GM21367 (cell line): ENCODE results near the gene DNTT.
A peak's percentile ranks its signal among the peaks of the same experiment; 100 is the strongest.

Experiments
- ATAC-seq: cut with Tn5 transposase; IDR thresholded peaks from one replicate; pipeline ENCODE4 v1.9.1; 2021; ENCODE audit not compliant: unreplicated experiment

Gene DNTT

GRCh38 chr10:96275685-96276418 is 28.4 kb upstream of the DNTT start:
- no peak for ATAC-seq

- ATAC-seq = no peak
Measured at GRCh38 chr10:96276426-96276825, 27.8 kb upstream of the DNTT start.

- no peak for ATAC-seq
Measured at GRCh38 chr10:96276831-96277230, 27.4 kb upstream of the DNTT start.

GRCh38 chr10:96279191-96279641 is 25.0 kb upstream of the DNTT start:
- no peak for ATAC-seq

DNA sequence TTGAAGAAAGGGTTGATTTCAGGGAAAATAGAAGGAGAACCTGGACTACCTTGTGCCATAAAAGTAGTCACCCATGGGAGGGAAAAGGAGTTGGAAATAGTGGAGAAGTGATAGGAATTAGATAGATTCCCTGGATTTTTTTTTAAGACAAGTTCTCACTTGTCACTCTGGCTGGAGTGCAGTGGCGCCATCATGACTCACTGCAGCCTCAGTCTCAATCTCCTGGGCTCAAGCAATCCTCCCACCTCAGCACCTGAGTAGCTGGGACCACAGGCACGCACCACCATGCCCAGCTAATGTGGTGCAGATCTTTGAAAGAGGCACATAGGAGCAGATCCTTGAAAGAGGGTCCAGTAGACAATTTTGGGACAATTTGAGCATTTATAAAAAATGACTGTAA is 23.4 kb upstream of the DNTT start:
- no peak for ATAC-seq

DNA sequence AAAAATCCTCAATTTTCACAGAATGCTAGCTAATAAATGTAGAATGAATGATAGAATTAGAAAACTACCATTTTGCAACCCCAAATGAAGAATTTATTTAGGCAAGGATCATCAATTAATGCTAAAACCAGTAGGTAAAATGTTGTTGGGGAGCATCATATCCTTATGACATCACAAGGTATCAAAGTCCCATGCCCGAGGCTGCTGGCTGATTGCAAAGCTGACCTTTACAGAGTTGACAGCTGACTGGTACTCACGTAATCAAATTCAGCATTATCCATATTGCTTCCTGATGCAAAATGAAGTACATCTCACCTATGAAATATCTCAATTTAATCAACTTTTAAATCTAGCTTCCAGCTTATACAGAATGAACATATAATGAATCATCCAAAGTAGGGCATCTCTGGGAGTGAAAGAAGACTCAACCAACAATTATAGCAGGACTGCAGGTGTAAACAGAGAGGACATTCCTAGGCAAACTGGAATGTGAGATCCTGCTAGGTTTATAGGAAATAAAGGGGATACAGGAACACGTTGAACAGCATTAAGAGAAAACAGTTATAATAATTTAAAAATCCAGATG is 22.7 kb upstream of the DNTT start:
- ATAC-seq = no peak

DNA sequence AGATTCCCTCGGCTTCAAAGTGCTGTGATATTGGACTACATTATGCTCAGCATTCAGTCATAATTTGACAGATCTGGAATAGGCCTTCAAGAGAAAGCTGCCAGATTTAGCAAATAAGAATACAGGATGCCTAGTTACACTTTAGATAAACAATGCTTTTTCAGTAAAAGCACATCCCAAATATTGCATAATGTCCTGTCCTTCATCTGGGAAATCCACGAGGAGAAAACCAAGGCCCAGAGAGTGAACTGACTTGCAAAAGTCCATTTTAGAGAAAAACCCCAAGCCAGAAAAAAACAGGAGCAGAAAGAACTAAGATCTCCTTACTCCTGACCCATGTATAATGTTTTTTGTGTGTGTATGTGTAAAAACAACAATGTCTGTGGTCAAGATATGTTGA is 20.9 kb upstream of the DNTT start:
- ATAC-seq = no peak

GRCh38 chr10:96283756-96284155 is 20.5 kb upstream of the DNTT start:
- ATAC-seq = no peak

DNA sequence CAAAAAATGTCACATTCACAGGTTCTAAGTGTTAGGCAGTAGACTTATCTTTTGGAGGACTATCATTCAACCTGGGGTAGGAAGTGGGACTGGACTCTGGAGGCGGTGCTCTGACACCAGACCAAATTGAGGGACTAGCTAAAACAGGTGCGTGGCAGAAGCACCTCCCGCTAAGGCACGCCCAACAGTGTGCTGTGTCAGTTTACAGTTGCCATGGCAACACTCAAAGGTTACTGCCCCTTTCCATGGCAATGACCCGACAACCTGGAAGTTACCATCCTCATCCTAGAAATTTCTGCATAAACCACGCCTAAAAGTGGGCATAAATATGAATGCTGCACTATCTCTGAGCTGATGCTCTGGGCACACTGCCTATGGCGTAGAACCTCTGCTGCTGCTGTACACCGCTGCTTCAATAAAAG is 18.9 kb upstream of the DNTT start:
- no peak for ATAC-seq

GRCh38 chr10:96287392-96288105 is 16.7 kb upstream of the DNTT start:
- peak; percentile 61 for ATAC-seq

- peak; percentile 45 for ATAC-seq
Measured at GRCh38 chr10:96288151-96288621, 16.0 kb upstream of the DNTT start.

DNA sequence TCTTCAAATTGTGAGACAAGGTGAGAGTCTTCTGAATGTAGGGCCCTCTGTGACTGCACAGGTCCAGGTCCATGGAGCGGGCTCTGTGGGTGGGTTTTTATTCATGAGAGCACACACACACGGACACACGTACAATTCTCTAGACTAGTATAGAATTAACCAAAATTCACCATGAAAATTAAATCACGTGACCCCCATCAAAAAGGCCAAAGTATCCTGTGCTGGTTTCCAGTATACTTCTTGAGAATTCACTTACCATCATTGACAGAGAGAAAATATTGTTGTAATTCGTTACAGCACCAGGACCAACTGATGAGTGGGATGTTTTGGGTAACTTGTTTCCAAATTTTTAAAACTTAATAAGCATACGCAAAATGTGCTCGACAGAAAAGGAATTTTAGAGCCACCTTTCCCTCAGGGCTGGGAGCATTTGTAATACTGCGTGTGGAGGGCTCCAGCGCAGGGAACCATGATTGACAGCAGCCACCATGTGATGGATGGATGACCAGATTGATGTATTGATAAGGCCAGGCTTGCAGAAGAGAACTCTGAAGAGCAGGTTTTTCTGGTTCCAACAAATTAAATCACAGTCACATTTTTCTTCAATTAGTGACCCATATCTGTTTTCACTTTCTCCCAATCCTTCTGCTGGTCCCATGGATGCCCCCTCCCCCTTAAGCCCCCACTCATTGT is 14.9 kb upstream of the DNTT start:
- no peak for ATAC-seq

GRCh38 chr10:96290368-96291133 is 13.7 kb upstream of the DNTT start:
- ATAC-seq = no peak

DNA sequence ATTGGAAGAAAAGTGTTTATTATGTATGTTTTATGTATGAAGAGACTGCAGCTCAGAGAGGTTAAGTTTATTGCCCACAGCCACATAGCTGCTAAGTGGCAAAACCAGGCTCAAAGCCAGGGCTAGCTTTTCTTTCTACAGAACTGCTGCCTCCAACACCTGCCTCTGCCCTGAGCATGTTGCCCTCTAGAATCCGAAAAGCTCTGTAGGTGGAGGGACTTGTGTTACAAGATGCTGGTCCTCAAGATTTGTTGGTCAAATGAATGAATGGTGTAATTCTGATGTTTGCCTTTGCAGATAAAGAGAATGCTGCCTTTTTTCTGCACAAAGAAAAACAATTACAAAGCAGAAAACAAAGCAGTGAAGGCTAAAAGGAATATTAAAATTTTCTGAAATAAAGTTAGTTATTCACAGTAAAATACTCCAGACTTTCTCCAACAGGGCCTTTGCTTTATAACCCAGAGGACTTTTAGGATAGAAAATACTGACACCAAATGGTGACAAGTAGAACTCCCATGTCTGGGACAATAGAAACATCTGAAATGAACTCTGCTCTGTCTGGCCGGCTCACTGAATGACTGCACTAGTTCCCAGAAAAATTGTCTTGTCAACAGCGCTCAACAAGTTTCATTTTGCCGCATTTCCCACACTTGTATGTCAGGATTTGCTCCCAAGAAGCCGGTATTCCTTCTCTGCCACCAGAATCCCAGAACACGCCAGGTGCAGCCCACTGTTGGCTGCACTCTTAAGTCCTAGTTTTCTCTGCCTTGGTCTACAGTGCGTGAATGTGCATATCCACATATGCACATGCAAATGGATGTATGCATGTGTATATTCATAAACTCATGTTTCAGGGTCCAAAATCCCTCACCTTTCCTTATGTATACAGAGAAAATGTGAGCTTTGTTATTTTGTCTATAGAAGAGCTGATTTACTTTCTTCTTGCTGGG is 11.0 kb upstream of the DNTT start:
- ATAC-seq = peak; percentile 48

DNA sequence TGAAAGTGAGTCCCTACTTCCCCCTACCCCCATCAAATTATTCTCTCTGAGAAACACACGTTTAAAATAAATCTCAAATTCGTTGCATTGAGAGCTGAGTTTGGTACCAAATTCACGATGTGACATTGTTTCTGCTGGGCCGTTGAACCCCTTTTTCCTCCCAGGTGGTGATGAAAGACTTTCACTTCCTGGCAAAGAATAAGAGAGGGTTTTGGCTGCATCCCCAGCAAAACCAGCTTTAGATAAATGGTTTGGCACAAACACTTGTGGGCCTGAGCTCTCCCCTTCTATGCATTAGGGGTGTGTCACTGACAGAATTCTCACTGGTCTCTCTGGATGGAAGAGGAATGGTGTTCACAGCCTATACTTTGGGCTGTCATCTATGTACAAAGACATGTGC is 8.8 kb upstream of the DNTT start:
- no peak for ATAC-seq

DNA sequence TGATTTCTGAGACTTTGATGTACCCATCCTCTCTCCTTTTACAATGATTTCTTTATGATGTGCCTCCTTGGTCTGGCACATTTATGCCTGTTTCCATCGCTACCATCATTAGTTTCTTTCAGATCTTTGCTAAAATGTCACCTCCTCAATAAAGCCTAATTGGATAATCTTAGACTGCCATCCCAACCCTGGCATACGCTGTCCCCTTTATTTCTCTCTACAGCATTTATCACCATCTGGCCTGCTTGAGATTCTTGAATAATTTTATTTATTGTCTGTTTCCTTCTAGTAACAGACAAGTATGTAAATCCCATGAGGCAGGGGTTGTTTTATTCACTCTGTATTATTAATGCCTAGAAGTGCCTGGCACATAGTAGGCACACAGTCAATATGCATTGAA is 6.7 kb upstream of the DNTT start:
- no peak for ATAC-seq

- no peak for ATAC-seq
Measured at GRCh38 chr10:96298362-96298761, 5.9 kb upstream of the DNTT start.

DNA sequence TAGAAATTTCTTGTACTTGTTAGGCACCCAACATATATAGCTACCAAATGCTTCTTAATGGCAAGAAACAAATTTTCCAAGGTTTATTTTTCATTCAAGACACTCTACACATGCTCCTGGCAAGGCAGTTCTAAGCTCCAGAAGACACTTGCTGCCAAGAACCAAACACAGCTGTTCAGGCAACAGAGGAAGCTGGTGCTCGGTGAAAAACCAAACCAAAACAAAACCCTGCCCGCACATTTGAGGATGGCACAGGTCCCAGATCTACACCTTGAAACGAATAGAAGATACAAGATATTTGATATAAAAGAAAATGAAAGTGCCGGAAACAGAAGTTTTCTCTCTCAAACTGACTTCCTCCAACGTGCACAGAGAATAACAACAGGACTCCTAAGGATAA is 4.9 kb upstream of the DNTT start:
- no peak for ATAC-seq

- ATAC-seq = no peak
Measured at GRCh38 chr10:96301616-96302015, 2.6 kb upstream of the DNTT start.

GRCh38 chr10:96305019-96305418 is 785 bp downstream of the DNTT start:
- no peak for ATAC-seq
